Adrenal gland (tissue), 12 donors: ENCODE results near the gene GRK6. TPM values are rescaled to one million over a fixed set of nuclear protein-coding genes. Genes with fewer than 3 reads are reported as not detected.
A peak's percentile ranks its signal among the peaks of the same experiment; 100 is the strongest.

Experiments
- DNase-seq, 7 donors: peaks; one replicate each; pipeline ENCODE4 v3.0.0-alpha.2; 2019 to 2020
- H3K27ac ChIP-seq, 5 donors: fragments of 200-600 bp; sonication (generic) in 4 of 5; 1 replicate in 3 of 5; 2 replicates in 2 of 5; pipeline versions ENCODE4 v1.5.1 to v1.8.0; 2016 to 2020; ENCODE audit warnings: mild to moderate bottlenecking in 1 of 5
- H3K27me3 ChIP-seq: fragments of 200-600 bp; 2 replicates; pipeline ENCODE4 v1.8.0; 2021
- H3K36me3 ChIP-seq, 2 donors: fragments of 200-600 bp; replicated peaks in 1 of 2; 1 replicate in 1 of 2; 2 replicates in 1 of 2; pipeline versions ENCODE4 v1.5.1 to v1.8.0; 2018 to 2022
- H3K4me1 ChIP-seq, 2 donors: fragments of 200-600 bp; replicated peaks in 1 of 2; 1 replicate in 1 of 2; 2 replicates in 1 of 2; pipeline versions ENCODE4 v1.5.1 to v1.8.0; 2018 to 2021
- H3K4me3 ChIP-seq, 4 donors: fragments of 200-600 bp; sonication (generic) in 3 of 4; one replicate each; pipeline ENCODE4 v1.5.1; 2016 to 2018
- H3K9me3 ChIP-seq, 3 donors: fragments of 200-600 bp; sonication (generic) in 1 of 3; replicated peaks in 1 of 3; 1 replicate in 2 of 3; 2 replicates in 1 of 3; pipeline versions ENCODE4 v1.5.1 to v1.8.0; 2016 to 2021
- POLR2A ChIP-seq, 2 donors: fragments of 450-650 bp; IDR thresholded peaks; one replicate each; pipeline ENCODE4 v1.6.1; 2017; ENCODE audit warnings: antibody characterized with exemption in 2 of 2, mild to moderate bottlenecking in 2 of 2, moderate library complexity in 1 of 2
- WGBS, 4 donors: extraction: QIAGEN DNeasy Blood & Tissue Kit in 2 of 4; methylation state at CpG; one replicate each; pipeline versions ENCODE4 v1.1.5 to v1.1.7; 2013 to 2017; 5-methylcytosine and 5-hydroxymethylcytosine counted together
- intact Hi-C, 2 donors: fragments of 100-400 bp; cut with DNase I; formaldehyde crosslinking; loops; one replicate each; pipeline versions ENCODE4 v1.14.1 to v1.15.0; 2022 to 2023
- polyA plus RNA-seq, 3 donors: library from polyadenylated mRNA; stranded (reverse); fragments of 200-250 nt in 2 of 3; fragments of 350-450 nt in 1 of 3; fragmentation: Illumina TruSeq in 1 of 3; extraction: RNeasy Lipid Tissue Mini Kit (QIAGEN cat#74804) in 1 of 3; gene quantifications; one replicate each; pipeline ENCODE4 v1.2.3, GENCODE V29; 2013 to 2014
- total RNA-seq, 9 donors: library from RNA; depleted of rRNA in 4 of 9; stranded (reverse); fragments of >200 nt in 4 of 9; fragments of 120-200 nt in 1 of 9; fragmentation: NEBNext Ultra II Directional in 1 of 9; extraction: Animal tissue kit (Norgen Biotek cat#: 25700) in 1 of 9; gene quantifications; one replicate each; pipeline versions ENCODE4 v1.1.0 to v1.2.4, GENCODE V29; 2013 to 2023
- TF ChIP-seq, protein P1 (sequence below), 6 experiments: fragments of 450-650 bp in 4 of 6; fragments of 200-600 bp in 2 of 6; sonication (generic) in 1 of 6; IDR thresholded peaks; 1 replicate in 5 of 6; 2 replicates in 1 of 6; pipeline versions ENCODE4 v1.5.1 to v1.8.0; 2016 to 2021; ENCODE audit warnings: antibody characterized with exemption in 6 of 6, mild to moderate bottlenecking in 2 of 6, moderate library complexity in 1 of 6
- donor health status: healthy with polysubstance abuse.
- donor health status: Bipolar disorder and iron deficiency.
- donor health status: DM: yes; HTN: yes; CAD: no.
- donor health status: DM: no; HTN: no; CAD: no.
- donor health status: DM: no; HTN: no; CAD: no.
- donor health status: DM: yes; HTN: yes; CAD: no.

The GRK6 gene
- total and polyA plus RNA-seq, 12 donors, result 3.5 to 31.9 (median 21.7) TPM

DNA sequence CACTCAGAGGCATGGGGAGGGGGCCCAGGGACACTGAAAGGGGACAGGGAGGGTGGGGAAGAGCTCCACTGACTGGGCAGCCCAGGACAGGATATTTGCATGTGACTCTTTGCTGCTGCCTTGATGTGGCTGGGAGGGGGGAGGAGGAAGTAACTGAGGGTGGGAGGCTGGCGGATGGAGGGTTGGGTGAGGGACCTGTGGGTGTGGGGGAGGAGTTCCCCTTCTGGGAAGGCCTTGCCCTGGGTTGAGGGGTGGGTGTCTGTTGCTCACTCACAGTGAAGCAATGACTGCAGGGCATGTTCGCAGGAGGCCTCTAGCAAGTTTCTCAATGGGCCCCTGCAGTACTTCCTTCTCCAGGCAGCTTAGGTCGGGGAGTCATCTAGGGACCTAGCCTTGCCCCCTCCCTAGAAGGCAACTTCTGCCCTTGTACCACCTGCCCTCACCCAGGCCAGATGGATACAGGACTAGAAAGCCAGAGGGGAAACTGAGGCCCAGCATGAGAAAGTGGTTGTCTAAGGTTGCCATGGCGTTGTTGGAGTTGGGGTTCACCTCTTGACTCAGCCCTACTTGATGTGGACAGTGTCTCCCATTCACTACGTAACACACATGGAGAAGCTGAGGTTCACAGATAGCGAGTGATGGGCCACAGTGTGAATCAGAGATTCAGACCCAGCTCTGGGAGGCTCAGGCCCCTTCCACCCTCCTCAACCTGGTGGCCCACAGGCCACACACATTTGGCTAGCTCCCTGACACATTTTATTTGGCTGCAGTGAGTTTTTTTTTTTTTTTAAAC lies 3.0 kb downstream of the GRK6 start:
- no peak for TF ChIP-seq POLR2A (IDR thresholded peaks at IDR 0.05)
- H3K4me1 ChIP-seq, result peaks cover 12 to 32% of the 10 kb centered on the region in 2 donors
- peak overlapping the region in 2 of 5 donors; percentile 35 to 58 for H3K27ac ChIP-seq
- intact Hi-C loops, result no loop called here
- H3K27me3 ChIP-seq, result no peaks in the 10 kb centered on the region
- H3K9me3 ChIP-seq, result no peaks in the 10 kb centered on the region
- H3K4me3 ChIP-seq, result no peak overlapping the region
- 70 to 88% (median 77%) methylated on average over 3 to 6 of the region's 6 CpGs for WGBS, 4 donors
- peak; percentile 48 to 80 (median 63) for DNase-seq
- peaks cover 0 to 25% of the 10 kb centered on the region in 2 donors for H3K36me3 ChIP-seq

- H3K36me3 ChIP-seq, result peaks cover 0 to 33% of the 10 kb centered on the region in 2 donors
- no peaks in the 10 kb centered on the region for H3K9me3 ChIP-seq
- no peak overlapping the region for H3K27ac ChIP-seq
- no peaks in the 10 kb centered on the region for H3K27me3 ChIP-seq
- TF ChIP-seq, protein P1, sequence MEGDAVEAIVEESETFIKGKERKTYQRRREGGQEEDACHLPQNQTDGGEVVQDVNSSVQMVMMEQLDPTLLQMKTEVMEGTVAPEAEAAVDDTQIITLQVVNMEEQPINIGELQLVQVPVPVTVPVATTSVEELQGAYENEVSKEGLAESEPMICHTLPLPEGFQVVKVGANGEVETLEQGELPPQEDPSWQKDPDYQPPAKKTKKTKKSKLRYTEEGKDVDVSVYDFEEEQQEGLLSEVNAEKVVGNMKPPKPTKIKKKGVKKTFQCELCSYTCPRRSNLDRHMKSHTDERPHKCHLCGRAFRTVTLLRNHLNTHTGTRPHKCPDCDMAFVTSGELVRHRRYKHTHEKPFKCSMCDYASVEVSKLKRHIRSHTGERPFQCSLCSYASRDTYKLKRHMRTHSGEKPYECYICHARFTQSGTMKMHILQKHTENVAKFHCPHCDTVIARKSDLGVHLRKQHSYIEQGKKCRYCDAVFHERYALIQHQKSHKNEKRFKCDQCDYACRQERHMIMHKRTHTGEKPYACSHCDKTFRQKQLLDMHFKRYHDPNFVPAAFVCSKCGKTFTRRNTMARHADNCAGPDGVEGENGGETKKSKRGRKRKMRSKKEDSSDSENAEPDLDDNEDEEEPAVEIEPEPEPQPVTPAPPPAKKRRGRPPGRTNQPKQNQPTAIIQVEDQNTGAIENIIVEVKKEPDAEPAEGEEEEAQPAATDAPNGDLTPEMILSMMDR (IDR thresholded peaks at IDR 0.05), result no peak
- no peak for TF ChIP-seq POLR2A (IDR thresholded peaks at IDR 0.05)
- peaks cover 12 to 30% of the 10 kb centered on the region in 2 donors for H3K4me1 ChIP-seq
- 78 to 90% (median 87%) methylated on average over 12 to 26 of the region's 26 CpGs for WGBS, 4 donors
- intact Hi-C loops, result no loop called here
- no peak overlapping the region for H3K4me3 ChIP-seq
- DNase-seq, result no peak
Measured at GRCh38 chr5:177430140-177430951, 3.9 kb downstream of the GRK6 start.

GRCh38 chr5:177430972-177431316 lies 4.5 kb downstream of the GRK6 start:
- H3K27me3 ChIP-seq, result no peaks in the 10 kb centered on the region
- no peak for DNase-seq
- H3K27ac ChIP-seq, result no peak overlapping the region
- no peaks in the 10 kb centered on the region for H3K9me3 ChIP-seq
- H3K4me3 ChIP-seq, result no peak overlapping the region
- peaks cover 8 to 30% of the 10 kb centered on the region in 2 donors for H3K4me1 ChIP-seq
- WGBS, 4 donors, result 79 to 94% (median 87%) methylated on average over 4 to 7 of the region's 7 CpGs
- peaks cover 0 to 39% of the 10 kb centered on the region in 2 donors for H3K36me3 ChIP-seq
- intact Hi-C loops, result no loop called here
- TF ChIP-seq, protein P1 (IDR thresholded peaks at IDR 0.05), result no peak
- TF ChIP-seq POLR2A (IDR thresholded peaks at IDR 0.05), result no peak

DNA sequence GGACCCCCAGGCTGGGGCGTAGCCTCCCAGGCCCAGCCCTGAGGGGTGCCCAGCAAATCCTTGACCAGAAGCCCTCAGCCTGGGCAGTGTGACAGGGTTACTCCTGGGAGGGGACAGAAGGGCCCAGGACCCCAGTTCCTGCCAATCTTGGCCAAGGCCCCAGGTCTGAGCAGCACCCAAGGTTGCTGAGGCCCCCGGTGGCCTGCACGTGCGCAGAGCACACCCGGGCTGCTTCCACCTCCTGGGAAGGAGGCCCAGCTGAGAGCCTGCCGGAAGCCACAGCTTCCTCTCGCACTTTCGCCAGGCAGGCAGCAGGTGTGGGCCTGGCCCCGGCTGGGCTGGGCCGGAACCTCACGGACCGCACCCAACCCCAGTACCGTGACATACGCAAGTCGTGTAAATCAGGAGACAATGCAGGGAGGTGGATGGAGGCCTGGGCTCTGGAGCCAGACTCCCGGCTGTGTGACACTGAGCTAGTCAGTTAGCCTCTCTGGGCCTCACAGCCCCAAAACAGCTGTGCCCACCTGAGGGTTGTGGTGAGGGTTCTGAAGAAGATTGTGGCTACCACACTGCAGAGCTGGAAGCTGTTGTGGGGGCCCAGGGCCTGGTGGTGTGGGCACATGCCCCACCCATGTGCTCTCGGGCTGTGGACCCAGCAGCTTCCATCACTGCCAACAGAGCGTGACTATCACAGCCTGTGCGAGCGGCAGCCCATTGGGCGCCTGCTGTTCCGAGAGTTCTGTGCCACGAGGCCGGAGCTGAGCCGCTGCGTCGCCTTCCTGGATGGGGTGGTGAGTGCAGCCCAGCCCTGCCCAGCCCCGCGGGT lies 5.1 kb downstream of the GRK6 start:
- no peak overlapping the region for H3K4me3 ChIP-seq
- H3K36me3 ChIP-seq, result peaks cover 0 to 45% of the 10 kb centered on the region in 2 donors
- no peaks in the 10 kb centered on the region for H3K9me3 ChIP-seq
- no peak overlapping the region for H3K27ac ChIP-seq
- 77 to 94% (median 80%) methylated on average over 10 to 29 of the region's 29 CpGs for WGBS, 4 donors
- intact Hi-C loops, result no loop called here
- H3K27me3 ChIP-seq, result no peaks in the 10 kb centered on the region
- peaks cover 8 to 30% of the 10 kb centered on the region in 2 donors for H3K4me1 ChIP-seq
- peak in 1 of 7 donors; percentile 19 for DNase-seq
- TF ChIP-seq POLR2A (IDR thresholded peaks at IDR 0.05), result no peak
- TF ChIP-seq, protein P1 (IDR thresholded peaks at IDR 0.05), result no peak
